Esophagus squamous epithelium (tissue), 4 donors: ENCODE results near the gene SPINK1.

Experiments
- POLR2A ChIP-seq, 4 donors: fragments of 450-650 bp; IDR thresholded peaks; one replicate each; pipeline ENCODE4 v1.6.1; 2017; ENCODE audit warnings: antibody characterized with exemption in 4 of 4, mild to moderate bottlenecking in 4 of 4, moderate library complexity in 3 of 4
- TF ChIP-seq, protein P1 (sequence below), 6 experiments: fragments of 450-650 bp in 4 of 6; fragments of 200-600 bp in 2 of 6; sonication (generic) in 2 of 6; IDR thresholded peaks; one replicate each; pipeline ENCODE4 v1.5.1; 2016 to 2019; ENCODE audit warnings: antibody characterized with exemption in 6 of 6, mild to moderate bottlenecking in 4 of 6, moderate library complexity in 4 of 6

DNA sequence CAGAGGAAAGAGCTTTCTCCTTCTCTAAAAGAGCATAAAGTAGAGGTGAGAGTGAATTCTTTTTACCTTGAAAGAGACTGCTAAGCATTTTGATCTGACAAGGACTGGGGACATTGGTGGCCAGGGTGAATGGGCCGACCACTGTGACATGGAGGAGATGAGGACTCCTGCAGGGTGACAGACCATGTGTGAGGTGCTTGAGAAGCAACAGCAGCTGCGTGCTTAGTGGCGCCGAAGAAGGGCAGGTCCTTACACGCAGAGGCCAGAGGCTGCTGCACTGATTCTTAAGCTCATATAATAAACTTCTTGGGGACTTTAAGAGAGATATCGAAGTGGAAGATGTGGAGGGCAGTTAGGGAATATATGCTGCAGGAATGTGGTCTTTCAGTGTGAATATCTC lies 40.3 kb downstream of the SPINK1 start:
- TF ChIP-seq, protein P1, sequence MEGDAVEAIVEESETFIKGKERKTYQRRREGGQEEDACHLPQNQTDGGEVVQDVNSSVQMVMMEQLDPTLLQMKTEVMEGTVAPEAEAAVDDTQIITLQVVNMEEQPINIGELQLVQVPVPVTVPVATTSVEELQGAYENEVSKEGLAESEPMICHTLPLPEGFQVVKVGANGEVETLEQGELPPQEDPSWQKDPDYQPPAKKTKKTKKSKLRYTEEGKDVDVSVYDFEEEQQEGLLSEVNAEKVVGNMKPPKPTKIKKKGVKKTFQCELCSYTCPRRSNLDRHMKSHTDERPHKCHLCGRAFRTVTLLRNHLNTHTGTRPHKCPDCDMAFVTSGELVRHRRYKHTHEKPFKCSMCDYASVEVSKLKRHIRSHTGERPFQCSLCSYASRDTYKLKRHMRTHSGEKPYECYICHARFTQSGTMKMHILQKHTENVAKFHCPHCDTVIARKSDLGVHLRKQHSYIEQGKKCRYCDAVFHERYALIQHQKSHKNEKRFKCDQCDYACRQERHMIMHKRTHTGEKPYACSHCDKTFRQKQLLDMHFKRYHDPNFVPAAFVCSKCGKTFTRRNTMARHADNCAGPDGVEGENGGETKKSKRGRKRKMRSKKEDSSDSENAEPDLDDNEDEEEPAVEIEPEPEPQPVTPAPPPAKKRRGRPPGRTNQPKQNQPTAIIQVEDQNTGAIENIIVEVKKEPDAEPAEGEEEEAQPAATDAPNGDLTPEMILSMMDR (IDR thresholded peaks at IDR 0.05) = no peak
- no peak for TF ChIP-seq POLR2A (IDR thresholded peaks at IDR 0.05)
